Prostate gland (tissue), 2 donors: Measurements from ENCODE around the gene ARCN1.
A peak's percentile ranks its signal among the peaks of the same experiment; 100 is the strongest.

Experiments
- CTCF ChIP-seq, 4 experiments: fragments of 200-600 bp in 2 of 4; fragments of 450-650 bp in 2 of 4; sonication (generic) in 2 of 4; IDR thresholded peaks; 1 replicate in 3 of 4; 2 replicates in 1 of 4; pipeline ENCODE4 v1.5.1; 2016 to 2019; ENCODE audit warnings: antibody characterized with exemption in 4 of 4, mild to moderate bottlenecking in 2 of 4, moderate library complexity in 2 of 4
- POLR2AphosphoS5 ChIP-seq: sonication (generic); formaldehyde crosslinking; IDR thresholded peaks from one replicate; pipeline ENCODE4 v1.6.1; 2017; ENCODE audit warnings: antibody characterized with exemption

- peak; percentile 81 for TF ChIP-seq POLR2AphosphoS5
- peak; percentile 18 to 61 (median 40) for TF ChIP-seq CTCF (IDR thresholded peaks at IDR 0.05)
These were observed 62.4 kb downstream of the ARCN1 start for GRCh38 chr11:118634431-118635236.
